Stimulated activated CD4-positive, alpha-beta T cell treated with anti-CD3 and anti-CD28 coated beads, Interleukin-15, amount 100 ng/mL, for 24 hours (primary cell): ENCODE data around the gene SLC27A3.

ENCODE experiments used
- DNase-seq: peaks from one replicate; pipeline ENCODE4 v3.0.0-alpha.2; 2020

SLC27A3 gene

GRCh38 chr1:153783233-153784190 is 8.3 kb downstream of the SLC27A3 start:
- DNase-seq: peak; percentile 93

- DNase-seq: no peak
These were observed 11.0 kb downstream of the SLC27A3 start for GRCh38 chr1:153786038-153786790.

GRCh38 chr1:153789478-153790034 is 14.3 kb downstream of the SLC27A3 start:
- DNase-seq: no peak

- DNase-seq: no peak
These were observed 15.2 kb downstream of the SLC27A3 start for GRCh38 chr1:153790313-153790965.

GRCh38 chr1:153790966-153791647 is 15.9 kb downstream of the SLC27A3 start:
- no peak for DNase-seq

GRCh38 chr1:153791648-153792253 is 16.5 kb downstream of the SLC27A3 start:
- no peak for DNase-seq

- no peak for DNase-seq
These were observed 17.4 kb downstream of the SLC27A3 start for GRCh38 chr1:153792631-153793041.

GRCh38 chr1:153793261-153793972 is 18.2 kb downstream of the SLC27A3 start:
- DNase-seq: no peak

GRCh38 chr1:153793973-153794615 is 18.9 kb downstream of the SLC27A3 start:
- no peak for DNase-seq

- DNase-seq: no peak
These were observed 19.6 kb downstream of the SLC27A3 start for GRCh38 chr1:153794624-153795329.

- DNase-seq: no peak
These were observed 20.2 kb downstream of the SLC27A3 start for GRCh38 chr1:153795330-153795837.

- no peak for DNase-seq
These were observed 21.0 kb downstream of the SLC27A3 start for GRCh38 chr1:153795934-153796785.

GRCh38 chr1:153796786-153797659 is 21.8 kb downstream of the SLC27A3 start:
- peak; percentile 90 for DNase-seq

GRCh38 chr1:153798468-153798780 is 23.2 kb downstream of the SLC27A3 start:
- no peak for DNase-seq

- no peak for DNase-seq
These were observed 23.8 kb downstream of the SLC27A3 start for GRCh38 chr1:153799016-153799415.

GRCh38 chr1:153799566-153800465 is 24.6 kb downstream of the SLC27A3 start:
- no peak for DNase-seq

GRCh38 chr1:153800516-153800915 is 25.3 kb downstream of the SLC27A3 start:
- no peak for DNase-seq
